HG03135 (cell line): ENCODE results near the gene TJP2.
A peak's percentile ranks its signal among the peaks of the same experiment; 100 is the strongest.
"Not testable (repeated sequence)": the region's sequence is repeated elsewhere in the genome, so short reads cannot be mapped to it uniquely, and the experiment has no call there.

Experiments
- ATAC-seq: cut with Tn5 transposase; IDR thresholded peaks from one replicate; pipeline ENCODE4 v1.9.1; 2021; ENCODE audit warnings: mild to moderate bottlenecking, moderate library complexity; ENCODE audit not compliant: unreplicated experiment

The TJP2 gene

DNA sequence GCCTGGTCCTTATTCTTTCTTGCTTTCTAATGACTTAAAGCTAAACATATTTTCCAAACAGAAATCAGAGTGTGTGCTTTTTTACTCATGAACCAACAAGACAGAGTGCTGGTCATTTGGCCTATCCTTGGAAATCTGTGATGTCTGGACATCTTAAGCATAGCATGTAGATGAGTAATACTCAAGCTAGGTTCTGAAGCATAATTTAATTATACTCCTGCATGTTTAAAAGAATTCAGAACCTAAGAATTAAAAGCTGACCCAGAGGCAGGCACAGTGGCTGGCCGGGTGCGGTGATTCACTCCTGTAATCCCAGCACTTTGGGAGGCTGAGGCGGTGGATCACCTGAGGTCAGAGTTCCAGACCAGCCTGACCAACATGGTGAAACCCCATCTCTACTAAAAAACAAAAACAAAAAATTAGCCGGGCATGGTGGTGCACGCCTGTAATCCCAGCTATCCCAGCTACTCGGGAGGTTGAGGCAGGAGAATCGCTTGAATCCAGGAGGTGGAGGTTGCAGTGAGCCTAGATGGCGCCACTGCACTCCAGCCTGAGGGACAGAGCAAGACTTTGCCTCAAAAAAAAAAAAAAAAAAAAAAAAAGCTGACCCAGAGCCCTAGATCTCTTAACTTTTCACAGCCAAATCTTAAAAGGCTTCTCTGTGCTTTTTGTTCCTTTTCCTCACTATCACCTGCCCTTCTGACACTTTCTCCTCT is 16.2 kb upstream of the TJP2 start:
- ATAC-seq = no peak

DNA sequence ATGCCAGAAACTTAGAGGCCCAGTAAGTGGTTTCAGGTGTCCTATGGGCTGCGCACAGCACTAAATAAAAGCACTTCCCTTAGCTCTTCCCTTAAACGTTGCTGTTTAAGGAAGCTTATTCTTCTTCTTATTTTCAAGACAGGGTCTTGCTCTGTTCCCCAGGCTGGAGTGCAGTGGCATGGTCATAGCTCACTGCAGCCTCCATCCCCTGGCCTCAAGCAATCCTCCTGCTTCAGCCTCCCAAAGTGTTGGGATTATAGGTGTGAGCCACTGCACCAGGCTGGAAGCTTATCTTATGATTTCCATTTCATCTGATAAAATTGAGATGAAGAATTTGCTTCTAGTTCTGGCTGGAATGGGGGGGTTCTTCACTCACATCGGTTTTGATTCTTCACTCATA is 15.6 kb upstream of the TJP2 start:
- ATAC-seq = no peak

DNA sequence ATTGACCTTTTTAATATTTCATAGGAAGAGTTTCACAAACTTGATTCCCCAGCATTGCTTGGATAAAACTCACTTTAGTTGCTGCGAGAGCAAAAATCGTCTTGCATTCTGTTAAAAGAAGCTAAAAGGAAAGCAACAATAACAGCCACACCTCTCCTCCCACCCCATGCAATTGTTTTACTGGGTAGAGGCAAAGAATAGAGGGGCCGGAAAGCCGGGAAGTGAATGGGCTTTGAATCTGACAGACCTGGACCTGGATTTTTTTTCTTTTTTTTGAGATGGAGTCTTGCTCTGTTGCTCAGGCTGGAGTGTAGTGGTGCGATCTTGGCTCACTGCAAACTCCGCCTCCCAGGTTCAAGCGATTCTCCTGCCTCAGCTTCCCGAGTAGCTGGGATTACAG is 9.5 kb upstream of the TJP2 start:
- not testable (repeated sequence) for ATAC-seq

DNA sequence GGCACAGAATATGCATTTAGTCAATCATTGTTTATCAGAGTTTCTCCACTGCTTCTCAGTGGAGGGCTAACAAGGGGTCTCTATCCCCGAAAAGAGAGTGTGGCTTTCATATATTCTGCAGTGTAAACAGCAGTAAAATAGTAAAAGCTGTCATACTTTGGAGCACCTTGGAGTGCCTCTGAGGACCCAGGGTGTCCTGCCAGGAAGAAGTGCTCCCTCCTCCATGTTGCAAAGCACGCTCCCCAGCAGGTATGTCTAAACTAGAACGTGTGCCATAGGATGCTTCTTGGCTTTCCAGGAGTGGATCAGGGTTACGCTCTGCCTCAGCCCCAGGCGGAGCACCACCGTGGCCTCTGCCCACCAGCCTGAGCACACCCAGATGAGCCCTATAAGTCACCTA is 8.5 kb upstream of the TJP2 start:
- no peak for ATAC-seq

DNA sequence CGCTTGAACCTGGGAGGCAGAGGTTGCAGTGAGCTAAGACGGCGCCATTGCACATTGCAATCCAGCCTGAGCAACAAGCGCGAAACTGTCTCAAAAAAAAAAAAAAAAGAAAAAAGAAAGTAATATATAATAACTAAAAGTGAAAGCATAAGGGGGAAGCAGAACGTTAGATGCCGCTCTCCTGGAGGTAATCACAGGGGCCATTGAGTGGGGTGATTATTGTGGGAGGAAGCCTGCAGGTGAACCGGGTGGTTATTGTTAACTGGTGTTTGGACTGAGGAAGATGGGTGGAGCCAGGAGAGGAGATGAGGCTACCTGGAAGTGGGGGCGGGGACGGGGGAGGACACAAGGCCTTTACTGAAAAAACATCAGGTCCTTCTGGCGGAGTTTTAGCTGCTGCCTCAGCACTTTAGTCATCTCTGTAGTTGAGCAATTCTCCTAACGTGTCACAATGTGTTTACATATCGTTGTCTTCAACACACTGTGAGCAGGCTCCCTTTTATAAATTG is 5.3 kb upstream of the TJP2 start:
- ATAC-seq = no peak

DNA sequence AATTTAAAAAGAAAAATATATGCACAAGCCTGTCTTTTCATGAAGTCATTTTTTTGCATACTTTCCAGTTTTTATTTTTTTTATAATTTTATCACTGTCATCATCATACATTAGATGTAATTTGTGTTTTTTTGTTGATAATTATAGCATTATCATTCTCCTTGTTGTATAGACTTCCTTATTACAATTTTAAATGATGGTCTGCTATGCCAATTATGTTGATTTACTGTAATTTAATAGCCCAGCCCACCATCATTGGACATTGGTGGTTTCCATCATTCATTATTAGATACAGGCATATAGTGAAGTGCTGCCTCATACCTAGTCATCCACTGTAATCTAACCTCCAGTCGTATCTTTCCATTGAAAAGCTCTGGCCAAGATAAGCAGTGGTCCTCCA is 3.8 kb upstream of the TJP2 start:
- no peak for ATAC-seq

DNA sequence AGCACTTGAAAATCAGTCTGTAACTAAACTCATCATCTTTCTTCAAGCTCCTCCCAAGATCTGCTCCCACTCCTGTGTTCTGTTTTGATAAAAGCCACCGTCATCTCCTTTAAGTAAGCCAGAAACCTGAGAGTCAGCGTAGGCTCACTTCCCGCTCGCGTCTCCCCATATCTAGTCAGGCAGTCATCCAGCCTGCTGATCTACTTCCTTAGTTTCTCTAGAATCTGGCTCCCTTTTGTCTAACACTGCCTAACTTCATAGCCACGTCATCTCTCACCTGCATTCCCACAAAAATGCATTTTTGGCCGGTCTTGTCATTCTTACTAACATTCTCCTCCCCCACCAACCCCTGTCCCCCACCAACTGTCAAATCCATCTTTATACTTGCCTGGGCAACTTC is 3.0 kb upstream of the TJP2 start:
- no peak for ATAC-seq

DNA sequence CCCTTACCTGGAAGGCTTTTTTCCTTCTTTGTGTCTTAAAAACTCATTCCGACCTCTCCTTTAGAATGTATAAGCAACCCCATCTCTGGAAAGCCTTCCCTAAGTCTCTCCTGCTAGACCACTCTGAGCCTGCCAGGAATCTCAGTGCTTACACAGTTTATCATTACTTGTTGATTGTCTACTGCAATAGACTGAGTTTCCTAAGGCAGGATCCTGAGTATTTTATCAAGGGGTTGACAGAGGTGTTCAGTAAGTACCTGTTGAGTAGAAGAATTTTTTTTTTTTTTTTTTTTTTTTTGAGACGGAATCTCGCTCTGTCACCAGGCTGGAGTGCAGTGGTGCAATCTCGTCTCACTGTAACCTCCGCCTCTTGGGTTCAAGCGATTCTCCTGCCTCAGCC is 2.6 kb upstream of the TJP2 start:
- ATAC-seq = no peak

DNA sequence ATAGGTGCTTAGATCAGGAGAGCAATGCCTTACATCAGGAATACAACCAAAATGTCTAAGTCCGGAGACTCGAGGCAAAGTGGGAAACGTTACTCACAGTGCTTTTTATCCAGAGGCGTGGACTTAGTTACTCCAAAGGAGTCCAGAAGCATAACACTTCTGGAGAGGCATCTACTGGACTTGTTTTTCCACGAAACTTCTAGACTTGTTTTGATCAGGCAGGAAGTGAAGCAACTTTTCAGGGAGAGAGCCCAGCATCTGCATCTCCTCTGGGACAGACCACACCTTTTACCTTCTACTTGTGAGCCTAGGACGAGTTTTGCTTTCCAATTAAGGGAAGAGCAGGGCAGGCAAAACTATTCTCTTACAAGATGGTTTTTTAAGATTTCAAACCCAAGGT is 1.2 kb upstream of the TJP2 start:
- ATAC-seq = no peak

DNA sequence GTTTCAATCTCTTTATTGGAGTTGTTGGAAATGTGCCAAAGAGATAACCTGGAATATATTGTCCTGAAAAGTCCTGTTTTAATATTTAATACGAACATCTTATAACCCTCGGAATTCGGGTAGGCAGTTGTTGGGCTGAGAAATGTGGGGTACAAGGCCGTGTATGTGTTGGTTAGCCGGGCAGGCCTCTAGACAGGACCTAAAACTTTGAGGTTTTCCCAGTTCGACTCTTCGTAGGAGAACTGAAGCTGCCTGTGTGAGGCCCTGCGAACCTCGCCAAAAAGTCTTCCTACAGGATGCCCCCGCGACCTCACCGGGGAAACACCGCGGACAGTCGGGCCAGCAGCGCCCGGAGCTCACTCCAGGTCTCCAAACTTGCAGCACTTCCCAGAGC is 583 bp upstream of the TJP2 start:
- ATAC-seq = no peak

DNA sequence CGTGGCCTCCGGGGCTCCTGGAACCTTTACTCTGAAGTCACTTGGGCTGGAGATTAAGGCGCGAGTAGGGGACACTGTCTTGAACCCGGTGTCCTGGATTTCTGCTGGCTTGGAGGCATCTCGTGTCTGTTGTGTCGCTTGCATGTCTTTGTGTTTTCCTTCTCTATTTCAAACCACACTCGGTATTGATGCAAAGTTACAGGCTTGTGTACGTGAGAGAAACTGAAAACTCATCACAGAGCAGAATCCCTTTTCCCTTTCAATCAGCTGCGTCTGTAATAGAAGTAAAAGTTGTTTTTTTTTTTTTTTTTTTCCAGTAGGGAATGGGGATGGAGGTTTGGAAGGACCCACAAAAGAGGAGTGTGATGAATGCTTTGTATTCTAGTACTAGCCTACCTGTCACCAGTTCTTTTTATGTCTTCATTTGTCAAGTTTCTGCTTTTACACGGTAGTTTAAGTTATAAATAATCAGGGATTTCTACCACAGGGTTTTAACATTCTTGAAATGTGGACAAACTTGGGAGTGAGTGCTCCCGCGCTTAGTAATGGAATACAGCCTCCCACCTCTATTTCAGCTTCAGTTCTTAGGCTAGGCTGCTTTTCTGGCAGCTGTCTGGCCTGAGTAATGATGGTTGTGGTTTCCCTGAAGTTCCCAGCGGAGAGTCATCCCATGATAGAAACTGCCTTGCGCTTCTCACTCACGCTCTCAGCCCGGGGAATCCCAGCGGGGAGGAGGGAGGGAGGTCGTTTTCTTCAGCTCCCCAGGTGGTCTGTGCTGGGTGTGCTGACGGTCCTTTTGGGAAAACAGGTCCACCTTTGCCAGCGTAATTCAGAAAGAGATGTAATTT is 763 bp downstream of the TJP2 start:
- peak; percentile 51 for ATAC-seq

DNA sequence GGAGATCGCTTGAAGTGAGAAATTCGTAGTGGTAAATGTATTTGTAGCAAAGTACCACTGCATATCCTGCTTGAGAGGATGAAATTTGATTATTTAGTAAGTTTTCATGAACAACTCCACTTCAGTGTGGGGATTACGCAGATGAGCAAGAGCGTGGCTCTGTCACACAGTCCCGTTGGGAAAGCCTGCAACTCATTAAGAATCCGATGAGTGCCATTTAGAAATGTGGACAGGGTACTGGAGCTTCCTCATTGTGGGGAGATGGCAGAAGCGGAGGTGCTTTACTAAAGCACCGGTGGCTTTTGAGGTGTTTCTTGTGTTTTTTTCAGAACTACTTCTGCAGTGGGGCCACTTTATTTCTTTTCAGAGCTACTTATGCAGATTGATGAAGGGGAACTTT is 1.4 kb downstream of the TJP2 start:
- ATAC-seq = peak; percentile 9

DNA sequence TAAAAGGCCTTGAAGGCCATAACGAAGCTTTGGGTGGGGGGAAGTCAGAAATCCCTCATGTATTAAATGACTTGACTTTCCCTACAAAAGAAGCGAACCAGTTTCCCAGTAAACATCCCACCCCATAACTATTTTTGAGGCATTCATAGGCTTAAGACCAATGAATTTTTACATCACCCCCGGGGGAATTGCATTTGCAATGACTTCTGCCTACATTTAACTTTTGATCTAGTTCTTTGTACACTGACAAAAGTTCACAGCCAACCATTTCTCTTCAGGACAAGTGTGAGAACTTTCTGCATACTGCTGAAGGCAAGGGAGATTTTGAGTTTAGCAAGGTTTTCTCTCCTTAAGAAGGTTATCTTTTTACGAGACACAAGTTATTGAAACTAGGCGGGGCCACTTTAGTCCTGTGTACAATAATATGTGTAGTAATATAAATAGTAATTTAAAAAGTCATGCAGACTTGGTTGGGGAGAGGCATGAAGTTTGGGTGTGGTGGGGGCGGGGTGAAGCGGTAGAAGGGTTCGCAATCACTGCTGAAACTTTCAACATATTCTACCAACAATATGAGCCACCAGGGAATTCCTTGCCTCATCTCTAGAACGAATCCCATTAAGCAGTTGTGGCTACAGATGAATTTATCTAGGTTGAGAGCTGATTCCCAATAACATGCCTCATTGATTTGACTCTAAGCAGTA is 2.5 kb downstream of the TJP2 start:
- no peak for ATAC-seq

DNA sequence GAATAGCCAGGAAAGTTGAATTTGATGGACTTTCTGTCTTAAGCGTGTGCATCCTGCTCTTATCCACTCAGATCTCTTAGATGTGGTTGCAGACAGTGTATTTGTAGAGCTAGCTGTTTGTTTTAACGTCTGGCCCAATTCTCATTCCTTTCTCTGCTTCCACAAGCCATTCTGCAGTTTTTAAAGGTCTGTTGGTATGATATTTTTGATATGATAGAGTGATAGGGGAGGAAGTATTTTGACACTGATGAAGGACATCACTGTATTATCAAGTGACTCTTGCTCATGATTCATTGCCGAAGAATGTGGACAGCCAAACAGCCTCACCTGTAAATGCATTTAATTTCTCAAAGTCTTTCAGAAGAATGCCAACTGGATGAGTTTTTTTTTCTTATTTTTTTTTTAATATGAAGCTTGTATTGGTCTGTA is 4.5 kb downstream of the TJP2 start:
- ATAC-seq = no peak

DNA sequence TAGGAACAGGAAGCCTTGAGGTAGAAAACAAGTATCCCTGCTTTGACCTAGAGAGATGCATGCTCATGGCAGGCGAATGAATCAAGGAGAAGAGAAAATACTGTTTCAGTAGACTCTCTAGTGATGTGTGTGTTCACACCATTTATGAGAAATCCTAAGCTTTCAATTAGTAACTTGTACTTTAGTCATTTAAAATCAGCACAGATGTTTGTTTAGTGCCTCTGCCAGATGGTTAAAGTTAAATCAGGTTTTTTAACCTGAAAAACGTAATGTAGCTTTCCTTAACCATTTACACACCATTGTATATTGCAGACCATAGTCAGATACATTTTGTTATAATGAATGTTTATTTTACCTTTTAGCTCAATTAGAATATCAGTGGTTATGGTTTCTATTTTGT is 5.0 kb downstream of the TJP2 start:
- no peak for ATAC-seq

DNA sequence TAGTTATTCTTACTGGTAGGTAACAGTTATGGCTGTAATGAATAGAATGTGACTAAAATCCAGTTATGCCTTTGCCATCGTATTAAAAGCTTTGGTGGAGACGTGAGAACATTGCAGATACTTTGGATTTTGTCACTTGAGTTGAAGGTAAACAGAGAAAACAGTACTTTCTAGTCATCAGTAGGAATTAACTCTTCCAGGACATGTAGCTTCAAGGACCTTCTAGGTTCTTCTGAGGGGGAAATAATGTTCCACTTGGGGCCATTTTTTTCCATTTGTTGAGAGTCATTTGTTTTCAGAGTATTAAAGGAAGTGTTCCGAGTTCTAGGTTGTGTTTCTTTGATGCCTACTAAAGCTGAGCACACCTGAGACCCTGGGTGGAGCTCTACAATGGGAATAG is 6.1 kb downstream of the TJP2 start:
- no peak for ATAC-seq

DNA sequence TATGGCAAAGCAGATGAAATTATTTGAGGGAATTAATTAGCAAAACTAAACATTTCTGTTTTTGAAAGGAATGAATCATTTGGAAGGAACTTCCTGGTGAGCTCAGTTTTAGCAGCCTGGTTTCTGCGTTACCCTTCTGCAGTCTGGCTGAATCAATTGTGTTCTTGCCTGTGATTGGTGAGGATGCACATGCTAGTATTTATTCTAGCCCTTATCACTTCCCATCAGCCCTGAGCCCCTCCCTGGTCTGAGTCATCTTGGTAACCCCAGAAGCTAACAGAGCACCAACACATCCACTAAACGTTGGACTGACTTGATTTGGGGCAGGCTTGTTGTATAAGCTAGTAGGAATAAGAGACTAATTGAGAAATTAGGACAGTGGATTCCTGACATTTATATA is 6.6 kb downstream of the TJP2 start:
- ATAC-seq = no peak

DNA sequence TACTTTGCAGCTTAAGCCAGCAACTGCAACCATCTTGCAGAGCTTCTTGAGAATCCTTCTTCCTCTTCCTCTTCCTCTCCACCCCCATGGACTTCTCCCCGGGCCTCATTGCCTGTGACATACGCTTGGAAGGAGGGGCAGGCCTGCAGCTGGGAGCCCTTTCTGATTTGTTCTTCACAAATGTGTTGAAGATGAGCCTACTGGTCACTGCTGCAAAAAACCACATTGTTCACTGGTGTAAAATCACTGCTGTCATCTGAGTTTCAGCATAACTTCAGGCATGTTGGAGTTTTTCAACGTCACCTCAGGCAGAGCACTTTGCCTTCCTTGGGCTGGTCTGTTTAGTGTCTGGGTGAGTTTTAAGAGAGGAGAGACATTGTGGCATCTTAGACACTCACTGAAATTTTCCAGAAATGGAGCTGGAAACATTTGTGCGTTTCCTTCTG is 7.9 kb downstream of the TJP2 start:
- no peak for ATAC-seq

DNA sequence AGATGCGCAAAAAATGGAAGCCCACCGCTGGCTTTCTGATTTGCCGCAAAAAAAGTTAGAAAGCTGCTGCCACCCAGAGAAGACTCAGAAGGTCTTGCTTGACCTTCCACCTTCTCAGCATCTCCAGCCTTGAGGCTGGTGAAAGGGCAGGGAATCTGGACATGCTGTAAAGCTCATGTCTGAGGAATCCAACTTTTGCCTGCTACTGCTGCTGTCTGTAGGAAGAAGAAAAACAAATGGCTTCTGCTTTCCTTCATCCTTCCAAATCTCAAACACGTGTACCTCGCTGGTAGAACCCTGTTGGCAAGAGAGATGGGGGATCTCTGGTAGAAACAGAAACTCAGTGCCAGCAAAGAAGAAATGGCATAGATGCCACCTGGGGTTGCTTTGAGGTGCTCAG is 10.2 kb downstream of the TJP2 start:
- ATAC-seq = no peak

DNA sequence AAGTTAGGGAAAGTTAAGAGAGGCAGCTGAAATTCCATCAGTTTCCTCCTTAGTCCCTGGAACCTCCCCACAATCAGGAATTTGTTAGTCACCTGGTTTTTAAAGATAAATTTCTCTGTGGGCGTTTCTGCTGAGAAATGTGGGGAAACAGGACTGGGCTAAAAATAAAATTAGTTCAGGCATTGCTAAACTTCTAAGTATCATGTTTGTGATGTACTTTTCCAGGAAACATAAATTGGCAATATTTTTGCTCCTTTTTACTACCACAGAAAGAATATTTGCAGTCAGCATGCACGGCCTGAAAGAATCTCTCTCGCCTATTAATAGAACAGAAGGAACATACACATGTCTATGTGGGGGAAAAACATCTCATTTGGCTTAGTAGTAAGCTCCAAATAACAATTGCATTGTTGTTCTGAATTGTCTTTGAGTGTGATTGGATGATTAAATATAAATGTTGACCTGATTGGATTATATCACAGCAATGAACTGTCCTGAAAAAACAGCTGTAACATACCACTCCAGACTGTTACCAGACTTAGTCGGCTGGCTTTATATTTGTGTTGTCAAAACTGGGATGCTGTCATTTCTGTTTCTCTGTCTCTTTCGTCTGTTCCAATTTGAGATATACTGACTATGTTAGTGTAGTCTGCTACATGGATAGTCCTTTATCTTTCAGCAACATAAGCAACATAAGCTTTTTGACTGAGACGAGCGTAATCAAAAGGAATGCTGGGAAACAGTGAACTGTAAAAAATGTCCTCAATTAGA is 12.9 kb downstream of the TJP2 start:
- no peak for ATAC-seq

DNA sequence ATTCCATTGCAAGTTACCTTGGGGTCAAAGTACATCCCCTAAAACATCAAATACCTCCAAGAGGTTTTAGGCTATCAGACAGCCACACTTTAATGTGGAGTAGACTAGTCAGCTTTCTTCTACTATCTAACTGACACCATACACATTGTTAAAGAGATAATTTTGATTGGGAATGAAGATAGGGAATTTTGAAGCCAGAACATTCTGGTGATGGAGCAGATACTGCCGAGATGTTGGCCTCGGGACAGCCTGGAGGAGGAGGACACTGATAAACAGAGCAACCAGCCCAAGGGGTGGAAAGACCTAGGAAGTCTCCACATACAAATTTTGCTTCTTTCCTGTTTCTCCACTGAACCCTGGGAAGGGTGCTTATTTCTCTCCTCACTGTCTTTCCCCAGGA is 14.9 kb downstream of the TJP2 start:
- ATAC-seq = no peak
